MM.1S (cell line): ENCODE results near the gene ARHGAP32.

Experiments
- CTCF ChIP-seq: fragments of 300-600 bp; sonication (generic); IDR thresholded peaks from 2 replicates; pipeline ENCODE4 v1.5.1; 2016; ENCODE audit warnings: antibody characterized with exemption, low read length, mixed read lengths
- EZH2 ChIP-seq: fragments of 300-600 bp; sonication (generic); optimal IDR thresholded peaks from 2 replicates; pipeline ENCODE3; 2017; ENCODE audit warnings: low read depth, mild to moderate bottlenecking, antibody characterized with exemption, low read length, mixed read lengths
- EZH2phosphoT487 ChIP-seq: fragments of 300-600 bp; sonication (generic); IDR thresholded peaks from 2 replicates; pipeline ENCODE4 v1.6.1; 2018; ENCODE audit warnings: antibody characterized with exemption, low read length

GRCh38 chr11:129089279-129089678 lies 102.8 kb downstream of the ARHGAP32 start:
- no peak for TF ChIP-seq EZH2phosphoT487
- TF ChIP-seq CTCF, result no peak
- no peak for TF ChIP-seq EZH2
